GM10847 (cell line): ENCODE data around the gene PDE7B.

ENCODE experiments used
- POLR2A ChIP-seq: IDR thresholded peaks from 2 replicates; pipeline ENCODE4 v1.6.1; 2011; ENCODE audit not compliant: insufficient read length; ENCODE audit errors: extremely low read depth

The PDE7B gene

GRCh38 chr6:136216503-136217401, 365.3 kb downstream of the PDE7B start:
- no peak for TF ChIP-seq POLR2A

- no peak for TF ChIP-seq POLR2A
Measured at GRCh38 chr6:136225496-136225895, 374.0 kb downstream of the PDE7B start.

GRCh38 chr6:136226027-136226673, 374.6 kb downstream of the PDE7B start:
- TF ChIP-seq POLR2A: no peak

- no peak for TF ChIP-seq POLR2A
Measured at GRCh38 chr6:136226674-136227377, 375.3 kb downstream of the PDE7B start.

GRCh38 chr6:136228814-136229213, 377.3 kb downstream of the PDE7B start:
- no peak for TF ChIP-seq POLR2A

GRCh38 chr6:136230219-136230853, 378.8 kb downstream of the PDE7B start:
- no peak for TF ChIP-seq POLR2A

GRCh38 chr6:136232701-136233100, 381.2 kb downstream of the PDE7B start:
- no peak for TF ChIP-seq POLR2A

GRCh38 chr6:136235233-136235564, 383.7 kb downstream of the PDE7B start:
- TF ChIP-seq POLR2A: no peak

GRCh38 chr6:136236466-136237293, 385.2 kb downstream of the PDE7B start:
- TF ChIP-seq POLR2A: no peak

GRCh38 chr6:136244061-136244616, 392.6 kb downstream of the PDE7B start:
- no peak for TF ChIP-seq POLR2A
